BJ (cell line): ENCODE data around the gene MFAP5. TPM values are rescaled to one million over a fixed set of nuclear protein-coding genes. Genes with fewer than 3 reads are reported as not detected.

Source experiments
- CTCF ChIA-PET: fragments of 350-600 bp; formaldehyde crosslinking; extraction: SDS; loops from one replicate; lab custom pipeline; 2021; ENCODE audit warnings: antibody characterized with exemption, inconsistent platforms; lab: Yijun Ruan, JAX
- POLR2A ChIA-PET: fragments of 300-600 bp; sonication (Branson Sonifier 250); formaldehyde crosslinking; extraction: SDS; loops from one replicate; lab custom pipeline; 2021; ENCODE audit warnings: antibody characterized with exemption; lab: Charles Lee
- DNase-seq: peaks from one replicate; pipeline ENCODE4 v3.0.0-alpha.2; 2011; ENCODE audit warnings: low read depth
- H3K27me3 ChIP-seq: 2 replicates; pipeline ENCODE4 v1.6.0; 2011; ENCODE audit warnings: low read length; ENCODE audit not compliant: control insufficient read depth, insufficient read depth
- H3K36me3 ChIP-seq: 2 replicates; pipeline ENCODE4 v1.5.1; 2011; ENCODE audit warnings: low read length; ENCODE audit not compliant: control insufficient read depth, insufficient read depth
- H3K4me3 ChIP-seq: 2 replicates; pipeline ENCODE4 v1.5.1; 2011; ENCODE audit warnings: low read depth, mild to moderate bottlenecking, control low read depth, low read length
- CTCF ChIP-seq: IDR thresholded peaks from 2 replicates; pipeline ENCODE4 v1.5.1; 2011; ENCODE audit warnings: low read depth, mild to moderate bottlenecking, control low read depth, inconsistent platforms, low read length, moderate library complexity; ENCODE audit not compliant: insufficient read depth
- polyA plus RNA-seq: library from polyadenylated mRNA; depleted of rRNA; stranded (reverse); fragments of >200 nt; gene quantifications from 2 replicates; pipeline ENCODE4 v1.2.3, GENCODE V29; 2011

MFAP5 gene
- polyA plus RNA-seq, 1 experiment, result 172 TPM

- Histone ChIP-seq H3K4me3 (no peak overlapping the region), H3K36me3 (no peaks in the 10 kb centered on the region), H3K27me3 (no peaks in the 10 kb centered on the region)
- CTCF ChIA-PET, result interaction anchor here (1.5 kb wide), 1 partner anchor 225 kb away, joined by 3 read pairs; no protein-coding TSS in a partner anchor
- POLR2A ChIA-PET, result interaction anchor here (0.6 kb wide), 1 partner anchor 163 kb away, joined by 4 read pairs; no protein-coding TSS in a partner anchor
- TF ChIP-seq CTCF, result no peak
- peak; percentile 74 for DNase-seq
These were observed 3.1 kb upstream of the MFAP5 start for GRCh38 chr12:8665759-8666158.

GRCh38 chr12:8664228-8664913 is 1.7 kb upstream of the MFAP5 start:
- ChIA-PET CTCF (interaction anchor here (1.0 kb wide), 1 partner anchor 120 kb away, joined by 5 read pairs; no protein-coding TSS in a partner anchor), POLR2A (interaction anchor here (0.7 kb wide), 1 partner anchor 80 kb away, joined by 3 read pairs; no protein-coding TSS in a partner anchor)
- H3K36me3 ChIP-seq, result no peaks in the 10 kb centered on the region
- H3K27me3 ChIP-seq, result no peaks in the 10 kb centered on the region
- DNase-seq, result no peak
- no peak for TF ChIP-seq CTCF
- H3K4me3 ChIP-seq, result no peak overlapping the region

GRCh38 chr12:8661751-8662150 is 875 bp downstream of the MFAP5 start:
- no peak for TF ChIP-seq CTCF
- POLR2A ChIA-PET, result interaction anchor here (0.6 kb wide), 1 partner anchor 40 kb away, joined by 3 read pairs; no protein-coding TSS in a partner anchor
- CTCF ChIA-PET, result interaction anchor here (0.7 to 1.4 kb wide), 2 partner anchors 228 to 373 kb away, joined by 3 to 5 read pairs; no protein-coding TSS in a partner anchor
- Histone ChIP-seq H3K4me3 (0 out of 2 replicates have a peak overlapping the region, but pooled peaks have one; percentile 10), H3K27me3 (no peaks in the 10 kb centered on the region), H3K36me3 (no peaks in the 10 kb centered on the region)
- DNase-seq, result no peak

- CTCF ChIA-PET, result interaction anchor here (1.0 to 1.4 kb wide), 2 partner anchors 10 to 229 kb away, joined by 3 to 5 read pairs; no protein-coding TSS in a partner anchor
- POLR2A ChIA-PET, result no interaction called here
- H3K36me3 ChIP-seq, result no peaks in the 10 kb centered on the region
- no peak for DNase-seq
- TF ChIP-seq CTCF, result no peak
- no peaks in the 10 kb centered on the region for H3K27me3 ChIP-seq
- no peak overlapping the region for H3K4me3 ChIP-seq
These were observed 1.6 kb downstream of the MFAP5 start for GRCh38 chr12:8661016-8661415.

GRCh38 chr12:8658346-8658745 is 4.3 kb downstream of the MFAP5 start:
- TF ChIP-seq CTCF, result no peak
- Histone ChIP-seq H3K36me3 (no peaks in the 10 kb centered on the region), H3K27me3 (no peaks in the 10 kb centered on the region), H3K4me3 (no peak overlapping the region)
- POLR2A ChIA-PET, result no interaction called here
- DNase-seq, result peak; percentile 57
- CTCF ChIA-PET, result interaction anchor here (0.7 to 3.0 kb wide), 10 partner anchors 18 to 391 kb away, joined by 3 to 40 read pairs (median 10); no protein-coding TSS in a partner anchor
